Epithelial cell of prostate (primary cell): ENCODE measurements around the gene XBP1.
"Not testable (repeated sequence)": the region's sequence is repeated elsewhere in the genome, so short reads cannot be mapped to it uniquely, and the experiment has no call there.

ENCODE experiments used
- DNase-seq: peaks from one replicate; pipeline ENCODE4 v3.0.0-alpha.2; 2011; ENCODE audit warnings: low read depth, low spot score
- H3K27ac ChIP-seq: fragments of 450-650 bp; 2 replicates; pipeline ENCODE4 v1.5.1; 2017; ENCODE audit warnings: mild to moderate bottlenecking

The XBP1 gene

GRCh38 chr22:28800308-28801041 is at the start of gene XBP1:
Gene XBP1, minus strand, starts transcription at chr22:28800569.
- H3K27ac ChIP-seq = peak within 1 kb of the TSS; percentile 99
- DNase-seq = peak; percentile 74

- no peak for DNase-seq
- no peak overlapping the region for H3K27ac ChIP-seq
These were observed 46.6 kb upstream of the XBP1 start for GRCh38 chr22:28846994-28847393.

DNA sequence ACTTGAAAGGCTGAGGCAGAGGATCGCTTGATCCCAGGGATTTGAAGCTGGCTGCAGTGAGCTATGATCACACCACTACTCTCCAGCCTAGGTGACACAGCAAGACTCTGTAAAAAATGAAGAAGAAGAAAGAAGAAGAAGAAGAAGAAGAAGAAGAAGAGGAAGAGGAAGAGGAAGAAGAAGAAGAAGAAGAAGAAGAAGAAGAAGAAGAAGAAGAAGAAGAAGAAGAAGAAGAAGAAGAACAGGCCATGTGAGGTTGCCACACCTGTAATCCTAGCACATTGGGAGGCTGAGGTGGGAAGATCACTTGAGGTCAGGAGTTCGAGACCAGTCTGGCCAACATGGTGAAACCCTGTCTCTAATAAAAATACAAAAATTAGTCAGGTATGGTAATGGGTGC is 43.9 kb upstream of the XBP1 start:
- DNase-seq, H3K27ac ChIP-seq: not testable (repeated sequence)

- H3K27ac ChIP-seq = no peak overlapping the region
- no peak for DNase-seq
These were observed 43.3 kb upstream of the XBP1 start for GRCh38 chr22:28843633-28844032.

GRCh38 chr22:28841111-28841510 is 40.7 kb upstream of the XBP1 start:
- no peak overlapping the region for H3K27ac ChIP-seq
- DNase-seq = no peak

- no peak overlapping the region for H3K27ac ChIP-seq
- no peak for DNase-seq
These were observed 38.6 kb upstream of the XBP1 start for GRCh38 chr22:28838971-28839370.

DNA sequence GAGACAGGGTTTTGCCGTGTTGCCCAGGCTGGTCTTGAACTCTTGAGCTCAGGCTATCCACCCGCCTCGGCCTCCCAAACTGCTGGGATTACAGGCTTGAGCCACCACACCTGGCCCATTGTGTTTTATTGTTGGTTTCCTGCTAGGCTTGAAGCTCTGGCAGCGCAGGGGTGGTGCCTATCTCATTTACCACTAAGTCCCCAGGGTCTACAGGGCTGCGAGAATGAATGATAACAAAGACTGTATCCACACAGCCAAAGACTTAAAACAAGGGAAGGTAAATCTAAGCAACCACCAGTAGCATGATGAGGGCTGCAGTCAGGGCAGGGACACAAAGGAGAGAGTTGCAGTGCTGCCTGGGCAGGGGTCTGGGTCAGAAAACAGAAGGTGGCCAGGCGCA is 37.3 kb upstream of the XBP1 start:
- no peak overlapping the region for H3K27ac ChIP-seq
- DNase-seq = no peak

- DNase-seq = no peak
- H3K27ac ChIP-seq = no peak overlapping the region
These were observed 35.3 kb upstream of the XBP1 start for GRCh38 chr22:28835630-28836189.

GRCh38 chr22:28833276-28833923 is 33.0 kb upstream of the XBP1 start:
- no peak overlapping the region for H3K27ac ChIP-seq
- DNase-seq = no peak

DNA sequence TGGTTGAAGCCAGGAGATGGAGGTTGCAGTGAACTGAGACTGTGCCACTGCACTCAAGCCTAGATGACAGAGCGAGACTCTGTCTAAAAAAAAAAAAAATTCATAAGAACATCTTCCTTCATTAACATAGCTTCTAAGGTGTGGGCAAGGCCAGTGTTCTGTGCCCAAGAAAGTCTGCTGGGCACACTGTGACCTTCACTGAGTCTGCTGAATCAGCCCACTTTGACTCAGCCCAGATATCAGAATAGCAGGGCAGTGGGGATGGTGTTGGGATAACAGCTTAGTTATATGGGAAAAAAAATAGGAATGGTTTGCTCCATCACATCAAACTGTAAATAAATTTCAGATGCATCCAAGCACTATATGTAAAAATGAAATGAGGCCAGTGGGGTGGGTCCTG is 32.4 kb upstream of the XBP1 start:
- DNase-seq = no peak
- no peak overlapping the region for H3K27ac ChIP-seq

- DNase-seq = no peak
- no peak overlapping the region for H3K27ac ChIP-seq
These were observed 31.0 kb upstream of the XBP1 start for GRCh38 chr22:28831140-28832072.

DNA sequence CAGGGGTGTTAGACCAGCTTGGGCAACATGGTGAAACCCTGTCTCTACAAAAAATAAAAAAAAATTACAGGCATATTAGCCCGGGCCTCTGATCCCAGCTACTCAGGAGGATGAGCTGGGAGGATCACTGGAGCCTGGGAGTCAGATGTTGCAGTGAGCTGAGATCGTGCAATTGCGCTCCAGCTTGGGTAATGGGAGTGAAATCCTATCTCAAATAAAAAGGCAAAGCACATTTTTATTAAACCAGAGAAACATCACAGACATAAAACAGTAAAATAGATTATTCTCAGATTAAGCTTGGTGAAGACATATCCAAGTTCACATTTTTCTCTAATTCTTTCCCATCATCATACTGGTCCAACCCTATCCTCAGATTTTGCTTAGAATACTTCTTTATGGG is 30.1 kb upstream of the XBP1 start:
- no peak for DNase-seq
- no peak overlapping the region for H3K27ac ChIP-seq

- DNase-seq = no peak
- H3K27ac ChIP-seq = no peak overlapping the region
These were observed 29.2 kb upstream of the XBP1 start for GRCh38 chr22:28829358-28830181.

DNA sequence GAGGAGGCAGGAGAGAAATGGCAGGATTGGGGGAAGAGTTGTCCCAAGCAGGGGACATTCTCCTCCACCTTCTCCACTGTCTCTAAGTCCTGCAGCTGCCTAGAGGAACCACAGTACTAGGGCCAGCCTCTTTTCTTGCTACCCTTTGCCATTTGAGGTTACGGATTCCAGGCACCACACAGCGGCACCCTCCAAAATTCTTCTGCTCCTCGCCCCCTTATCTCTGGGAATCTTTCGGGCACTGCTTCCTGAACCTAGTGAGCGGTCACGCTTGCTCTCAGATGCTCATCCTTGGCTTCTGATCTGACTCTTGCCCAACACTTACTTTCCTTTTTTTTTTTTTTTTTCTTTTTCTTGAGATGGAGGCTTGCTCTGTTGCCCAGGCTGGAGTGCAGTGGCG is 26.6 kb upstream of the XBP1 start:
- DNase-seq = no peak

DNA sequence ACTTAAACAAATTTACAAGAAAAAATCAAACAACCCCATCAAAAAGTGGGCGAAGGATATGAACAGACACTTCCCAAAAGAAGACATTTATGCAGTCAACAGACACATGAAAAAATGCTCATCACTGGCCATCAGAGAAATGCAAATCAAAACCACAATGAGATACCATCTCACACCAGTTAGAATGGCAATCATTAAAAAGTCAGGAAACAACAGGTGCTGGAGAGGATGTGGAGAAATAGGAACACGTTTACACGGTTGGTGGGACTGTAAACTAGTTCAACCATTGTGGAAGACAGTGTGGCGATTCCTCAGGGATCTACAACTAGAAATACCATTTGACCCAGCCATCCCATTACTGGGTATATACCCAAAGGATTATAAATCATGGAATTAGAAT is 26.1 kb upstream of the XBP1 start:
- DNase-seq, H3K27ac ChIP-seq: not testable (repeated sequence)

More for the DNA sequence above, 26.6 kb upstream of the XBP1 start:
- H3K27ac ChIP-seq = no peak overlapping the region

DNA sequence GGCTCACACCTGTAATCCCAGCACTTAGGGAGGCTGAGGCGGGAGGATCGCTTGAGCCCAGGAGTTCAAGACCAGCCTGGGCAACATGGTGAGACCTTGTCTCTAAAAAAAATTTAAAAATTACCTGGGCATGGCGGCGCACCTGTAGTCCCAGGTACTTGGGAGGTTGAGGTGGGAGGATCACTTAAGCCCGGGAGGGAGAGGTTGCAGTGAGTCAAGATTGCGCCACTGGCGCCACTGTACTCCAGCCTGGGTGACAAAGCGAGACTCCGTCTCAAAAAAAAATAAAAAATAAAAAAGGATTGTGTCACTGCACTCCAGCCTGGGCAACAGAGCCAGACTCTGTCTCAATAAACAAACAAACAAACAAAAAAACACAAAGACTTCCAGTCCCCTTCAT is 24.1 kb upstream of the XBP1 start:
- H3K27ac ChIP-seq, DNase-seq: not testable (repeated sequence)

GRCh38 chr22:28822930-28823551 is 22.7 kb upstream of the XBP1 start:
- H3K27ac ChIP-seq = no peak overlapping the region
- no peak for DNase-seq

GRCh38 chr22:28821452-28821851 is 21.1 kb upstream of the XBP1 start:
- H3K27ac ChIP-seq = no peak overlapping the region
- DNase-seq = no peak

- DNase-seq = no peak
- no peak overlapping the region for H3K27ac ChIP-seq
These were observed 20.5 kb upstream of the XBP1 start for GRCh38 chr22:28820885-28821284.
